Gastrocnemius medialis (tissue), 4 donors: ENCODE data around the gene NISCH. TPM values are rescaled to one million over a fixed set of nuclear protein-coding genes. Genes with fewer than 3 reads are reported as not detected.

Experiments used
- ATAC-seq, 2 donors: fragments of 150-250 bp; one replicate each; pipeline ENCODE4 v1.9.1; 2016
- DNase-seq, 2 donors: peaks; one replicate each; pipeline ENCODE4 v3.0.0-alpha.2; 2019
- H3K27ac ChIP-seq, 4 donors: fragments of 200-600 bp; sonication (generic); 1 replicate in 1 of 4; 2 replicates in 3 of 4; pipeline ENCODE4 v1.5.1; 2016 to 2018; ENCODE audit warnings: mild to moderate bottlenecking in 2 of 4, moderate library complexity in 1 of 4
- H3K27me3 ChIP-seq, 3 donors: fragments of 200-600 bp; sonication (generic) in 2 of 3; 1 replicate in 1 of 3; 2 replicates in 2 of 3; pipeline versions ENCODE4 v1.5.1 to v1.6.0; 2016 to 2019; ENCODE audit warnings: mild to moderate bottlenecking in 1 of 3, moderate library complexity in 1 of 3
- H3K36me3 ChIP-seq, 2 donors: fragments of 200-600 bp; sonication (generic) in 1 of 2; one replicate each; pipeline ENCODE4 v1.5.1; 2017 to 2018
- H3K4me1 ChIP-seq, 2 donors: fragments of 200-600 bp; sonication (generic) in 1 of 2; one replicate each; pipeline ENCODE4 v1.5.1; 2016 to 2017; ENCODE audit warnings: mild to moderate bottlenecking in 2 of 2
- H3K4me3 ChIP-seq, 4 donors: fragments of 200-600 bp; sonication (generic) in 3 of 4; 1 replicate in 1 of 4; 2 replicates in 3 of 4; pipeline ENCODE4 v1.5.1; 2016 to 2019; ENCODE audit warnings: mild to moderate bottlenecking in 2 of 4
- H3K9me3 ChIP-seq, 3 donors: fragments of 200-600 bp; sonication (generic) in 2 of 3; 1 replicate in 1 of 3; 2 replicates in 2 of 3; pipeline ENCODE4 v1.5.1; 2016 to 2019
- CTCF ChIP-seq, 5 experiments: fragments of 450-650 bp in 3 of 5; fragments of 200-600 bp in 2 of 5; sonication (generic) in 2 of 5; IDR thresholded peaks in 4 of 5; conservative IDR thresholded peaks in 1 of 5; 1 replicate in 4 of 5; 2 replicates in 1 of 5; pipeline ENCODE4 v1.5.1; 2016 to 2019; ENCODE audit warnings: antibody characterized with exemption in 5 of 5, mild to moderate bottlenecking in 3 of 5, moderate library complexity in 3 of 5
- POLR2A ChIP-seq, 2 donors: fragments of 450-650 bp; IDR thresholded peaks; one replicate each; pipeline ENCODE4 v1.6.1; 2017; ENCODE audit warnings: antibody characterized with exemption in 2 of 2, mild to moderate bottlenecking in 2 of 2, moderate library complexity in 2 of 2
- in situ Hi-C, 4 donors: fragments of 200-750 bp; cut with MboI; loops; one replicate each; pipeline versions ENCODE4 v1.15.0 to v1.8.0; 2017; ENCODE audit warnings: low sequenced_read_pairs in 4 of 4
- intact Hi-C: fragments of 100-400 bp; cut with DNase I; formaldehyde crosslinking; loops from one replicate; pipeline ENCODE4 v1.15.1; 2023; ENCODE audit warnings: low total_unique reads
- total RNA-seq, 4 donors: library from RNA; depleted of rRNA; stranded (reverse); fragments of >200 nt; gene quantifications; one replicate each; pipeline versions ENCODE4 v1.1.0 to v1.2.3, GENCODE V29; 2016

Gene NISCH
- total RNA-seq, 4 donors from 2014 or later = 19.2 to 38.3 (median 25.0) TPM

- Histone ChIP-seq H3K9me3 (no peaks in the 10 kb centered on the region), H3K27me3 (no peaks in the 10 kb centered on the region), H3K36me3 (no peaks in the 10 kb centered on the region), H3K4me3 (no peak overlapping the region), H3K27ac (no peak overlapping the region), H3K4me1 (no peaks in the 10 kb centered on the region)
- ATAC-seq (no peak), DNase-seq (no peak)
- intact Hi-C loops = no loop called here
- no peak for TF ChIP-seq POLR2A (IDR thresholded peaks at IDR 0.05)
- no peak for TF ChIP-seq CTCF (IDR thresholded peaks at IDR 0.05 in 4 of 5, conservative IDR thresholded peaks at IDR 0.05 in 1 of 5)
- in situ Hi-C loops = no loop called here
Observed at GRCh38 chr3:52506266-52506966, 51.0 kb downstream of the NISCH start.

GRCh38 chr3:52507359-52507758 lies 52.0 kb downstream of the NISCH start:
- in situ Hi-C loops = no loop called here
- H3K36me3 ChIP-seq = no peaks in the 10 kb centered on the region
- intact Hi-C loops = no loop called here
- no peaks in the 10 kb centered on the region for H3K4me1 ChIP-seq
- H3K27ac ChIP-seq = no peak overlapping the region
- no peak overlapping the region for H3K4me3 ChIP-seq
- no peaks in the 10 kb centered on the region for H3K9me3 ChIP-seq
- TF ChIP-seq POLR2A (IDR thresholded peaks at IDR 0.05) = no peak
- H3K27me3 ChIP-seq = no peaks in the 10 kb centered on the region
- no peak for DNase-seq
- no peak for ATAC-seq

- H3K4me1 ChIP-seq = no peaks in the 10 kb centered on the region
- H3K9me3 ChIP-seq = no peaks in the 10 kb centered on the region
- no peak overlapping the region for H3K27ac ChIP-seq
- ATAC-seq (no peak), DNase-seq (no peak)
- H3K36me3 ChIP-seq = no peaks in the 10 kb centered on the region
- intact Hi-C loops = no loop called here
- in situ Hi-C loops = no loop called here
- no peaks in the 10 kb centered on the region for H3K27me3 ChIP-seq
- no peak for TF ChIP-seq CTCF (IDR thresholded peaks at IDR 0.05 in 4 of 5, conservative IDR thresholded peaks at IDR 0.05 in 1 of 5)
- no peak for TF ChIP-seq POLR2A (IDR thresholded peaks at IDR 0.05)
- no peak overlapping the region for H3K4me3 ChIP-seq
Observed at GRCh38 chr3:52509753-52510328, 54.4 kb downstream of the NISCH start.

GRCh38 chr3:52511509-52511908 lies 56.1 kb downstream of the NISCH start:
- Histone ChIP-seq H3K36me3 (no peaks in the 10 kb centered on the region), H3K9me3 (no peaks in the 10 kb centered on the region), H3K4me1 (no peaks in the 10 kb centered on the region), H3K27ac (no peak overlapping the region), H3K4me3 (no peak overlapping the region), H3K27me3 (no peaks in the 10 kb centered on the region)
- no peak for ATAC-seq
- in situ Hi-C loops (no loop called here), intact Hi-C loops (no loop called here)
- TF ChIP-seq CTCF (IDR thresholded peaks at IDR 0.05 in 4 of 5, conservative IDR thresholded peaks at IDR 0.05 in 1 of 5) = no peak
- no peak for TF ChIP-seq POLR2A (IDR thresholded peaks at IDR 0.05)
- no peak for DNase-seq

GRCh38 chr3:52512105-52512504 lies 56.7 kb downstream of the NISCH start:
- in situ Hi-C loops (no loop called here), intact Hi-C loops (no loop called here)
- Histone ChIP-seq H3K36me3 (no peaks in the 10 kb centered on the region), H3K27ac (no peak overlapping the region), H3K4me3 (no peak overlapping the region), H3K27me3 (no peaks in the 10 kb centered on the region), H3K9me3 (no peaks in the 10 kb centered on the region), H3K4me1 (no peaks in the 10 kb centered on the region)
- DNase-seq (no peak), ATAC-seq (no peak)
- TF ChIP-seq POLR2A (IDR thresholded peaks at IDR 0.05) = no peak
- no peak for TF ChIP-seq CTCF (IDR thresholded peaks at IDR 0.05 in 4 of 5, conservative IDR thresholded peaks at IDR 0.05 in 1 of 5)
